AG20443 (cell line): Measurements from ENCODE around the gene ZNF367.
"Not testable (repeated sequence)": the region's sequence is repeated elsewhere in the genome, so short reads cannot be mapped to it uniquely, and the experiment has no call there.

Experiments
- DNase-seq: peaks from one replicate; pipeline ENCODE4 v3.0.0; 2012; ENCODE audit warnings: low spot score, mixed read lengths

The ZNF367 gene

GRCh38 chr9:96399325-96399633 lies 18.9 kb downstream of the ZNF367 start:
- DNase-seq: no peak

GRCh38 chr9:96398582-96399324 lies 19.4 kb downstream of the ZNF367 start:
- DNase-seq: no peak

DNA sequence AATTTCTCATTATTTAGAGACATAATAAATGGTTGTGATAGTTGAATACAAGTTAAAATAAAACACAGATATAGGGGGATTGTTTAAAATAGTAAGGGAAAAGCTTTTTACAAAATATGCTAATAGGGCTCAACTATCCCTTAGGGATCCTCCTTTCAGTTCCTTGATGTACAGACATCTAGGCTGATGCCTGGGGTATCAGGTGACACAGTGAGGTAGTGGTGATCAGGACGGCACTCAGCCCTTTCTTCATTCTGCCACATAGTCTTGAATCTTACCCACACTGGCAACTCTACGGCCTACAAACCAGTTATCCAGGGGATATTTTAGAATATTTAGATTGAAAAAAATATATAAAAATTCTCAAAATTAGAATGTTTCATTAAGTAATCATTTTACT lies 22.2 kb downstream of the ZNF367 start:
- DNase-seq: no peak

DNA sequence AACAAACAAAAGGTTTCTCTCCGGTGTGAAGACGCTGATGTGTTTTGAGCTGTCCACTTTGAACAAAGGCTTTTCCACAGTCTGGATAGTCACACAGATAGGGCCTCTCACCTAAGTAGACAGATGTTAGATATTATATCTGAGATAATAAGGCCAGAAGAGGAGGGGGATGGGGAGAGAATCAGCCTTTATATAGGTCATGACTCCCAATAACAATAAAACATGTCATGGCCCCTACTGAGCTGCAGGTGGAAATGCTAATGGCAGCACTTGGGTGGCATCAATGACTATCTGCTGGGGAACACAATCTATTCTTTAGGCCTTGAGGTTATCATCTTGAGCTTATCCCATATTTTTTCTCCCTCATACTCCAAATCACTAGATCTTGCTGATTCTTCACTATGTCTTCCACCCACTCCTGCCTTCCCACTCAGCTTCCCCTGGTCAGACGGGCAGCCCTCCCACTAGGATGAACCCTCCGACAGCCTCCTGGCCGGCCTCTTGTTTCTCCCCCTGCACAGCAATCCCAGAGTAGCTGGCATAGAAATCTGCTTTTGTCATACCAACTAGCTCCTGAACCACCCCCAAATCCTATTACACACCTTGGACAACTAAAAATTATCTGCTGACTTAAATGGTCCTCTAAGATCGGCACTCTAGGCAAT lies 23.2 kb downstream of the ZNF367 start:
- DNase-seq: no peak

DNA sequence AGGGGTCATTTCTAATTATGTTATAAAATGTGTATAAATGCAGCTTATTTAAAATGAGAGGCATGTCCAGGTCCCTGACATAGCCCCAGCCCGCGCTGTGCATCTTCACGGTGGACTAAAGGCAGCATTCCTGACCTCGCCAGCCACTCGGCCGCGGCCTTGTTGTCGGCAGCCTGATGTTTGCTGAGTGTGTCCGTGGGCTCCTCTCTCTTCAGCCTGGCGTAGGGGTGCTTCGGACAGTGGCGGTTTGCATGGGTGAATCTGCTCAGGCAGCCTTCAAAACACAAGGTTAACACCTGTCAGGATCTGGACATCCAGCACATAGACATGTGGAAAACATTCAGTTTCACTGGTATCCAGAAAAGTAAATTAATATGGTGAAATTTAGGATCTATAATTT lies 25.9 kb downstream of the ZNF367 start:
- DNase-seq: no peak

DNA sequence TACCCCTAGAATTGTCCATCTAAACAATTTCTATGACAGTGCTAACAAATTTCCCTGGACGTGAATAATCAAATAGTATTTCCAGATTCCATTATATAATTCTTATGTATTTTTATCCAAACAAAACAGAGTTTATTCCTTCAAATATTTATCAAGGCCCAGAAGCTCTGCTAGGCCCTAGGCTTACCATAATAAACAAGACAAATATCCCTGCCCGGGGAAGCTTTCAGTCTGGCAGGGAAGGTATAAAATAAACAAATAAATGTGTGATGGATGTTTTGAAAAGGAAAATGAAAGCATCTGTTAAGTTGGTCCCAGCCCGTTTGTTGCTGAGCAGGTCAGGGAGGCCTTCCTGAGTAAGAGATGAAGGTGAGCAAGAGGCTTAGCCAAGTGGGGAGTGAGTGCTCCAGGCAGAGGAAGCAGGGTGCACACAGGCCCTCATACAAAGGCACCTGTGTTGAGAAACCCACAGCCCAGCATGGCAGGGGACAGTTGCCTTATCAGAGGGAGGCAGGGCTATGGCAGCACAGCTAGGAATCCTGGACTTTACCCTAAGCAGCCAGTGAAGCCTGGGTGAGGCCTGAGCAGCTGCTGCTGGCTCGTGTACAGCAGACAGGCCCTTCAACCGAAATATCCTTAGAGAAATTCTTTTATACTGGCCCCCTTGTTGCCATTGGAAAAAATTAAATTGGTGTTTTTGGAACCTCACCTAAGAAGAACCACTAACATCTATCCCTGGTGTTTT lies 27.0 kb downstream of the ZNF367 start:
- no peak for DNase-seq

- DNase-seq: no peak
Measured at GRCh38 chr9:96388144-96388543, 30.0 kb downstream of the ZNF367 start.

DNA sequence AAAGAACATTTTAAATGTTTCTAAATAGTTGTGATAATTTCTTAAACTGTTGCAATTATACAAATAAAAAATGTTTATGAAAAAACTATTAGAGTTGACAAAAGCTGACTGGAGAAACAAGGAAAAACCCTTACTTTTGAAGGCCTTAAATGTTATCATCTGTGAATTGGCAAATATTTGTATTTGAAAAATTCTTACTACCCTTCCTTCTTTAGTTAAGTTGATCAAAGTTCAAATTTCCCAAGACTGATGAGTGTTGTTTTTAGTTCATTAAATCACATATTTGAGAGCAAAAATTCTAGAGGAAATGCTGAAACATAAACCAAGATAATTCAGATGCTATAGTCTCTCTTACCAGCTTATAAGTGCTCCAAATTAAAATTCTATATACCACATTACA lies 32.0 kb downstream of the ZNF367 start:
- DNase-seq: no peak

DNA sequence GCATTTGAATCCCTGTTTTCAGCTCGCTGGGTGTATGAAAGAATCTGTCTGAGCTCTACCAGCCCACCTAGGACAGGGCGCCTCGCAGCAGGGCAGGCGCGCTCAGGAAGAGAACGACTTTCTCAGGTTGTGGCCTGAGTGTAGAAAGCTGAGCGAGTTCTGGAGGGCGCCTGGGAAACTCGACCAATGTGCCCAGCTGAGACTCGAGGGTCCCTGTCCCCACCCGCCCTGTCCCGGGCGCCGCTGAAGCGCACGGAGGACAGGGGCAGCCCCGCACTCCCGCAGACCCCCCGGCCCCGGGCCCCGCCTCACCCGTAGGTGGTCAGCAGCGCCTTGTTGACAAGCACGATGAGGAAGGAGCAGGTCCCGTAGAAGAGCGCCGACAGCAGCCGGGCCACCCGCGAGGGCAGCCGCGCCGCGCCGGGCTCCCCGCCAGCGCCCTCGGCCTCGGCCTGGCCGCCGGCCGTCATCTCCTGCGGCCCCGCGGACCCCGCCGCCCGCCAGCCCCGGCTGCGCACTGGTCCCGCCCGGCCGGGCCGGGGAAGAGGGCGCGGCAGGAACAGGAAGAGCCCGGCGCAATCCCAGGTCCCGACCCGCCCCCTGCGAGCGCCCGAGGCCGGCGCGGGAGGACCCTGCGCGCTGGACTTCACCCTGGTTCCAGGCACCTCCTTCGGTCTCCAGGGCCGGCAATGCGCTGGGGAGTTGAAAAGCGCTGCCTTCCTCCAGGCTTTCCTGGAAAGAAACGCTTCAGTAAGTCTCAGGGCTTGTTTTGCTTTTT lies 34.8 kb downstream of the ZNF367 start, which contains the start of gene SLC35D2:
SLC35D2 (minus strand) TSS at position 547 of the 778 bp plus-strand sequence; CDS start at position 470, 77 bp downstream.
- DNase-seq: peak; percentile 92

DNA sequence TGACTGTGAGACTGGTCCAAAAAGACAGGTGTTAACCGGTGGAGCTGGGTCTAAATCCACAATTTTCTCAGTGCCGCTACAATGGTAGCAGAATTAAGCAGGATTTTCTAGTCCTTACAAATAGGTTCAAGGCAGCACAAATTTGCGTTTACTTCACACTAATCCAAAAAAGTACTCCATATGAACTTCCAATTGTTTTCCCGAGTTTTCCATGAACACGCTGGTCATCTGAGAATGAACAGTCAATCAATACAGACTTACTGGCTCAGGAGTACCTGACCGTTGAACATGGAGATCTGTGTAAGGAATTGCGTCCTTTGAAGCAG lies 35.4 kb downstream of the ZNF367 start:
- no peak for DNase-seq

- DNase-seq: no peak
Measured at GRCh38 chr9:96382175-96382574, 36.0 kb downstream of the ZNF367 start.

GRCh38 chr9:96381696-96382095 lies 36.5 kb downstream of the ZNF367 start:
- no peak for DNase-seq

DNA sequence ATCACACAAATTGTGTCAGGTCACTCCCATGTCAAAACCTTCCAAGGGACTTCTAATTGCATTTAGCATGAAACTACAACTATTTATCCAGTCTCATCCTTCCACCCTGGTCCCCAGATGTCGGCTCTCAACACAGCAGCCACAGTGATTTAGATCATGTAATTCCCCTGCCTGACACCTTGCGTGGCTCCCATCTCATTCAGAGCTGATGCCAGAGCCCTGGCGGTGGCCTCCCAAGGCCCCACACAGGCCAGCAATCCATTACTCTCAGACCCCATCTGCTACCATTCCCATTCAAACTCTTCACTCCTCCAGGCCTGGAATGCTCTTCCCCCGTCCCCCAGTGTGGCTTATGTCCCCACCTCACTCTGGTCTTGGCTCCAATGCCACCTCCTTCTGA lies 37.0 kb downstream of the ZNF367 start:
- DNase-seq: no peak

- DNase-seq: no peak
Measured at GRCh38 chr9:96379461-96379860, 38.7 kb downstream of the ZNF367 start.

DNA sequence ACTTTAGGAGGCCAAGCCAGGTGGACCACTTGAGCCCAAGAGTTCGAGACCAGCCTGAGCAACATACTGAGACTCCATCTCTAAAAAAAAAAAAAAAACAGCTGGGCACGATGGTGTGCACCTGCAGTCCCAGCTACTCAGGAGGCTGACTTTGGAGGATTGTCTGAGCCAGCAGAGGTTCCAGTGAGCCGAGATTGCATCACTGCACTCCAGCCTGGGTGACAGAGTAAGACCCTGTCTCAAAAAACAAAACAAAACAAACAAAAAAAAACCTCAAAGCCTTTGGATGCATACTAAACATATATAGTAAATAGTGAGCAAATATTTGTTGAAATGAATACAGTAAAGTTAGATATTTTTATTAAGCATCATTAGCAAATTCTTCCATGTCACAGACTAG lies 40.0 kb downstream of the ZNF367 start:
- no peak for DNase-seq

DNA sequence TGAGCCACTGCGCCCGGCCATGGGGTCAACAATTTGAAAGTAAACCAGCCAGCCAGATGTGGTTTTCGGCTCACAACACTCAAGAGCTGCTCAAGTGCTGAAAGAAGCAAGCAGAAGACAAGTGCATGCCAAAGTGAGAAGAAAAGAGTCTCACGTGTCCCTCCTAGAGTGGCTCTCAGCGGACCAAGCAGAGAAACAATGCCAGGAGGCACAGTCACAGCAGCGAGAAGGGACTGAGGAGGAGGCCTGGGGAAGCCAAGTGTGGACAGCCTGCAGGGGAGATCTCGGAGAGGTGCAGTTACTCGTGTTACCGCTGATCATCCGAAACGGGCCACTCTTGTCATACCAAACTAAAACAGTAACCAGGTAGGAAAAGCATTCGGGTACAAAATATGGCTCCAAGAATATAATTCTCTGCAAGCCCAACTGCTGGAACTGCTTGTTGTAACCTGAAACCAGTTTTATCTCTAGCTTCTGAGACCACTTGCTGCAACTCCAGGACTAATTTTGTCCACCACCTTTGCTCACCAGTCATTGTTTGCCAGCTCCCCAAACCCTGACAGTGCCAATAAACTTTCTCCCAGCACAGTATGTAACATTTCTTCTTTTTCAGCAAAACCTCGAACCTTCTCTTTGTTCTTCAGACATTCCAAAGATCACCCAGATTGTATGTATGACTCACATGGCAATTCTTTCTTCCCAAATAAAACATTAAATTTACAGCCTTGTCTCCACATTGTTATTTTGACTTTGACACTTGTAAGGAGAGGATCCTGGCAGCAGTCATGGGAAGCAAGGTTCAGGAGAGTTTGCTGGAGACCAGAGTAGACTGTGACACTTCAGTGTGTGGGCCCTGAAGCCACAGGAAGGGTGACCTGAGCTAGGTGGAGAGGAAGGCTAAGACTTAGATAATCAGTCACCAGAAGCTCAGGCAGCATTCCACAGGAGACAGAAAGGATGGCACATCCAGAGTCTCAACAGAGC lies 41.0 kb downstream of the ZNF367 start:
- DNase-seq: peak; percentile 31

DNA sequence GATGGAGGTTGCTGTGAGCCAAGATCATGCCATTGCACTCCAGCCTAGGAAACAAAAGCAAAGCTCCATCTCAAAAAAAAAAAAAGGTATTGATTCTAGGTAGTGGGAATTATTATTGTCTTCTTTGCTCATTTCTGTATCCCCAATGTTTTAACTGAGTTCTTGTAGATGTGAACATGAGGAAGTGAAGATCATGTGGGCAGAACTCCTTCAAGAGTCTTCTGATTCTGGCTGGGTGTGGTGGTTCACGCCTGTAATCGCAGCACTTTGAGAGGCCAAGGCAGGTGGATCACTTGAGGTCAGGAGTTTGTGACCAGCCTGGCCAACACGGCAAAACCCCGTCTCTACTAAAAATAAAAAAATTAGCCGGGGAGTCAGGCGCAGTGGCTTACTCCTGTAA lies 42.7 kb downstream of the ZNF367 start:
- DNase-seq: not testable (repeated sequence)

- no peak for DNase-seq
Measured at GRCh38 chr9:96367943-96368342, 50.2 kb downstream of the ZNF367 start.

- DNase-seq: no peak
Measured at GRCh38 chr9:96363175-96363967, 54.8 kb downstream of the ZNF367 start.

DNA sequence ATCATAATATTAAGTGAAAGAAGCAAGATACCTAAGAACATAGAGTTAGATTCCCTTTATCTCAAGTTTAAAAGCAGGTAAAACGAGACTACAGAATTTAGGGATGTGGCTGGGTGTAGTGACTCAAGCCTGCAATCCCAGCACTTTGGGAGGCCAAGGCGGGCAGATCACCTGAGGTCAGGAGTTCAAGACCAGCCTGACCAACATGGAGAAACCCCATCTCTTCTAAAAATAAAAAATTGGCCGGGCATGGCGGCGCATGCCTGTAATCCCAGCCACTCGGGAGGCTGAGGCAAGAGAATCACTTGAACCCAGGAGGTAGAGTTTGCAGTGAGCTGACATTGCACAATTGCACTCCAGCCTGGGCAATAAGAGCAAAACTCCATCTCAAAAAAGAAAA lies 56.1 kb downstream of the ZNF367 start:
- not testable (repeated sequence) for DNase-seq
